ENCODE data around the gene MCAT.
"Not testable (repeated sequence)": the region's sequence is repeated elsewhere in the genome, so short reads cannot be mapped to it uniquely, and the experiment has no call there.

Gene MCAT

GRCh38 chr22:43118024-43118849, 25.0 kb downstream of the MCAT start:
- no peak for DNase-seq

GRCh38 chr22:43116932-43117331, 26.3 kb downstream of the MCAT start:
- no peak for DNase-seq

- DNase-seq = no peak
These were observed 28.2 kb downstream of the MCAT start for GRCh38 chr22:43114958-43115357.

- DNase-seq = no peak
These were observed 29.5 kb downstream of the MCAT start for GRCh38 chr22:43113526-43114251.

GRCh38 chr22:43110927-43111623, 32.1 kb downstream of the MCAT start:
- DNase-seq = no peak

- no peak for DNase-seq
These were observed 32.7 kb downstream of the MCAT start, which contains the start of gene BIK for GRCh38 chr22:43110444-43110926. TSS of gene BIK (plus strand) at chr22:43110750. CDS start at chr22:43124023, 13,273 bp downstream.

- no peak for DNase-seq
These were observed 33.2 kb downstream of the MCAT start for GRCh38 chr22:43109921-43110443.

- DNase-seq = no peak
These were observed 33.7 kb downstream of the MCAT start for GRCh38 chr22:43109511-43109910.

GRCh38 chr22:43106302-43106701, 36.9 kb downstream of the MCAT start:
- no peak for DNase-seq

- not testable (repeated sequence) for DNase-seq
These were observed 38.2 kb downstream of the MCAT start for GRCh38 chr22:43104950-43105349.

GRCh38 chr22:43104056-43104625, 39.1 kb downstream of the MCAT start:
- DNase-seq = not testable (repeated sequence)

GRCh38 chr22:43101306-43101705, 41.9 kb downstream of the MCAT start:
- no peak for DNase-seq

- DNase-seq = no peak
These were observed 43.0 kb downstream of the MCAT start for GRCh38 chr22:43100225-43100624.

- no peak for DNase-seq
These were observed 44.1 kb downstream of the MCAT start for GRCh38 chr22:43099095-43099494.

GRCh38 chr22:43098356-43098755, 44.8 kb downstream of the MCAT start:
- DNase-seq = no peak

GRCh38 chr22:43096420-43096819, 46.8 kb downstream of the MCAT start:
- DNase-seq = no peak

- DNase-seq = no peak
These were observed 48.6 kb downstream of the MCAT start for GRCh38 chr22:43094551-43094950.

GRCh38 chr22:43094085-43094484, 49.1 kb downstream of the MCAT start:
- DNase-seq = no peak

GRCh38 chr22:43092085-43092484, 51.1 kb downstream of the MCAT start:
- peak; percentile 25 for DNase-seq

GRCh38 chr22:43090130-43090789, 52.9 kb downstream of the MCAT start:
- peak; percentile 72 for DNase-seq

- DNase-seq = peak; percentile 88
These were observed 54.0 kb downstream of the MCAT start, which contains the start of gene TTLL1 for GRCh38 chr22:43088984-43089717. TSS of gene TTLL1 (minus strand) at chr22:43089391. CDS start at chr22:43075586, 13,805 bp downstream.

Measured in GDM1 (cell line).